IMR-90 (cell line): Measurements from ENCODE around the gene DVL2. TPM values are rescaled to one million over a fixed set of nuclear protein-coding genes. Genes with fewer than 3 reads are reported as not detected.

ENCODE experiments used
- ATAC-seq: fragments of 200-7000 bp; cut with Tn5 transposase; 2 replicates; pipeline ENCODE4 v1.9.1; 2020; ENCODE audit warnings: low read depth, mild to moderate bottlenecking, moderate library complexity
- BruUV-seq: library from RNA; stranded (reverse); fragments of 400-500 nt; replicated peaks from 2 replicates; lab custom pipeline; 2021; lab: Mats Ljungman, UMichigan
- CTCF ChIA-PET: fragments of 300-600 bp; formaldehyde crosslinking; extraction: SDS; loops from one replicate; lab custom pipeline; 2021; ENCODE audit warnings: antibody characterized with exemption; lab: Yijun Ruan, JAX
- POLR2A ChIA-PET: fragments of 300-600 bp; sonication (Branson Sonifier 250); formaldehyde crosslinking; loops from one replicate; lab custom pipeline; 2022; ENCODE audit warnings: antibody characterized with exemption; ENCODE audit not compliant: unreplicated experiment; lab: Charles Lee
- DNase-seq: peaks from one replicate; pipeline ENCODE4 v3.0.0; 2013
- H2AFZ ChIP-seq: replicated peaks from 2 replicates; pipeline ENCODE3; 2013; ENCODE audit warnings: low read length, mild to moderate bottlenecking; ENCODE audit not compliant: poor library complexity
- H2AK5ac ChIP-seq: 2 replicates; pipeline ENCODE4 v1.6.1; 2013; ENCODE audit warnings: low read depth, low read length, inconsistent platforms
- H2AK9ac ChIP-seq: replicated peaks from 2 replicates; pipeline ENCODE3; 2013; ENCODE audit warnings: mild to moderate bottlenecking, low read depth, low read length, moderate library complexity; ENCODE audit not compliant: poor library complexity
- H2BK120ac ChIP-seq: 2 replicates; pipeline ENCODE4 v1.6.1; 2013; ENCODE audit warnings: low read depth, low read length, inconsistent platforms
- H2BK15ac ChIP-seq: 3 replicates; pipeline ENCODE4 v1.6.1; 2013; ENCODE audit warnings: low read depth, low read length, inconsistent platforms
- H2BK20ac ChIP-seq: 2 replicates; pipeline ENCODE4 v1.6.1; 2013; ENCODE audit warnings: low read depth, mild to moderate bottlenecking, inconsistent platforms, low read length, moderate library complexity
- H2BK5ac ChIP-seq: 2 replicates; pipeline ENCODE4 v1.6.1; 2013; ENCODE audit warnings: mild to moderate bottlenecking, low read depth, low read length, inconsistent platforms; ENCODE audit not compliant: poor library complexity, severe bottlenecking
- H3K14ac ChIP-seq: replicated peaks from 2 replicates; pipeline ENCODE4 v1.6.1; 2013; ENCODE audit warnings: low read depth, low read length, inconsistent platforms
- H3K18ac ChIP-seq: 2 replicates; pipeline ENCODE4 v1.6.1; 2013; ENCODE audit warnings: low read depth, low read length, control low read depth
- H3K23ac ChIP-seq: 2 replicates; pipeline ENCODE4 v1.6.1; 2013; ENCODE audit warnings: low read depth, low read length, inconsistent platforms
- H3K27ac ChIP-seq: 2 replicates; pipeline ENCODE4 v1.5.1; 2013; ENCODE audit warnings: mild to moderate bottlenecking, control low read depth, low read length; ENCODE audit not compliant: insufficient read depth
- H3K27me3 ChIP-seq: 2 replicates; pipeline ENCODE4 v1.6.1; 2013; ENCODE audit warnings: low read length; ENCODE audit not compliant: control insufficient read depth, insufficient read depth
- H3K36me3 ChIP-seq: 2 replicates; pipeline ENCODE4 v1.6.1; 2013; ENCODE audit warnings: low read length, mixed read lengths; ENCODE audit not compliant: control insufficient read depth, insufficient read depth
- H3K4ac ChIP-seq: 2 replicates; pipeline ENCODE4 v1.6.1; 2013; ENCODE audit warnings: low read depth, low read length, inconsistent platforms
- H3K4me1 ChIP-seq: 2 replicates; pipeline ENCODE4 v1.6.1; 2013; ENCODE audit warnings: low read length, mixed read lengths; ENCODE audit not compliant: control insufficient read depth, insufficient read depth
- H3K4me2 ChIP-seq: 2 replicates; pipeline ENCODE4 v1.6.1; 2013; ENCODE audit warnings: low read depth, mild to moderate bottlenecking, control low read depth, low read length, moderate library complexity
- H3K4me3 ChIP-seq: 2 replicates; pipeline ENCODE4 v1.5.1; 2013; ENCODE audit warnings: low read depth, mild to moderate bottlenecking, control low read depth, low read length, moderate library complexity; ENCODE audit not compliant: insufficient read depth
- H3K56ac ChIP-seq: 2 replicates; pipeline ENCODE4 v1.6.1; 2013; ENCODE audit warnings: low read length, inconsistent platforms; ENCODE audit not compliant: insufficient read depth; ENCODE audit errors: extremely low read depth
- H3K79me1 ChIP-seq, 2 experiments: 2 replicates each; pipeline ENCODE4 v1.6.1; 2013; ENCODE audit warnings: low read length in 2 of 2, inconsistent platforms in 1 of 2, low read depth in 1 of 2
- H3K9ac ChIP-seq: 2 replicates; pipeline ENCODE4 v1.6.1; 2013; ENCODE audit warnings: low read depth, low read length, control low read depth
- H3K9me1 ChIP-seq: 2 replicates; pipeline ENCODE4 v1.6.1; 2013; ENCODE audit warnings: low read length, inconsistent platforms; ENCODE audit not compliant: insufficient read depth
- H3K9me3 ChIP-seq: 2 replicates; pipeline ENCODE4 v1.6.1; 2013; ENCODE audit warnings: low read length; ENCODE audit not compliant: control insufficient read depth, insufficient read depth
- H4K20me1 ChIP-seq: 2 replicates; pipeline ENCODE4 v1.6.1; 2013; ENCODE audit warnings: low read length, inconsistent platforms; ENCODE audit not compliant: insufficient read depth
- H4K5ac ChIP-seq: 2 replicates; pipeline ENCODE4 v1.6.1; 2013; ENCODE audit warnings: mild to moderate bottlenecking, low read depth, low read length, control low read depth
- H4K8ac ChIP-seq, 2 experiments: 2 replicates each; pipeline ENCODE4 v1.6.1; 2013; ENCODE audit warnings: low read depth in 2 of 2, low read length in 2 of 2, control low read depth in 1 of 2, inconsistent platforms in 1 of 2
- H4K91ac ChIP-seq: 2 replicates; pipeline ENCODE4 v1.6.1; 2013; ENCODE audit warnings: low read depth, low read length, inconsistent platforms; ENCODE audit not compliant: insufficient read depth
- BHLHE40 ChIP-seq: fragments of 150-350 bp; IDR thresholded peaks from 2 replicates; pipeline ENCODE4 v1.6.1; 2016; ENCODE audit warnings: mild to moderate bottlenecking, low read depth, low read length
- CEBPB ChIP-seq: IDR thresholded peaks from 2 replicates; pipeline ENCODE4 v1.6.1; 2012; ENCODE audit warnings: low read depth, low read length, improper control_type of control experiment
- FOS ChIP-seq: fragments of 150-350 bp; IDR thresholded peaks from 2 replicates; pipeline ENCODE4 v1.6.1; 2016; ENCODE audit warnings: low read depth, low read length
- MAZ ChIP-seq: IDR thresholded peaks from 2 replicates; pipeline ENCODE4 v1.6.1; 2012; ENCODE audit warnings: low read depth, mild to moderate bottlenecking, low read length, improper control_type of control experiment, moderate library complexity, borderline replicate concordance
- MXI1 ChIP-seq: IDR thresholded peaks from 2 replicates; pipeline ENCODE4 v1.6.1; 2012; ENCODE audit warnings: low read depth, mild to moderate bottlenecking, low read length, moderate library complexity, borderline replicate concordance
- POLR2A ChIP-seq: IDR thresholded peaks from 2 replicates; pipeline ENCODE4 v1.6.1; 2012; ENCODE audit warnings: mild to moderate bottlenecking, low read depth, low read length
- WGBS, 2 experiments: methylation state at CpG; one replicate each; pipeline versions ENCODE4 v1.1.5 to v1.1.7; 2013; ENCODE audit warnings: missing lambda C conversion rate in 2 of 2; ENCODE audit not compliant: insufficient read length in 1 of 2; ENCODE audit errors: extremely low coverage in 2 of 2; 5-methylcytosine and 5-hydroxymethylcytosine counted together
- dilution Hi-C: fragments of 300-500 bp; cut with HindIII; formaldehyde crosslinking; loops from one replicate; pipeline ENCODE4 v1.14.3; 2018; ENCODE audit warnings: low sequenced_read_pairs; ENCODE audit not compliant: unreplicated experiment
- in situ Hi-C: fragments of 300-500 bp; cut with MboI; formaldehyde crosslinking; loops from 3 replicates; pipeline ENCODE4 v1.14.3; 2019; ENCODE audit warnings: low sequenced_read_pairs, inconsistent platforms, mixed read lengths
- intact Hi-C: fragments of 100-400 bp; cut with micrococcal nuclease; formaldehyde crosslinking; loops from 2 replicates; pipeline ENCODE4 v1.10.0; 2022
- polyA plus RNA-seq, 3 experiments: library from polyadenylated mRNA; depleted of rRNA; stranded (reverse); fragments of >200 nt; gene quantifications; 2 replicates each; pipeline ENCODE4 v1.2.3, GENCODE V29; 2012; ENCODE audit warnings: low replicate concordance in 1 of 3
- total RNA-seq: library from RNA; depleted of rRNA; stranded (reverse); fragments of >200 nt; gene quantifications from 2 replicates; pipeline ENCODE4 v1.2.3, GENCODE V29; 2012
- TF ChIP-seq, protein P1 (sequence below): fragments of 150-350 bp; IDR thresholded peaks from 2 replicates; pipeline ENCODE4 v1.6.1; 2016; ENCODE audit warnings: low read depth, mild to moderate bottlenecking, low read length, moderate library complexity, borderline replicate concordance
- TF ChIP-seq, protein P2 (sequence below): fragments of 150-350 bp; IDR thresholded peaks from 2 replicates; pipeline ENCODE4 v1.6.1; 2017; ENCODE audit warnings: mild to moderate bottlenecking, antibody characterized with exemption, low read length, low read depth

The DVL2 gene
- total and polyA plus RNA-seq, 2 of the 4 experiments (the other 2 are of a cell fraction), result 11.8 to 21.3 TPM

DNA sequence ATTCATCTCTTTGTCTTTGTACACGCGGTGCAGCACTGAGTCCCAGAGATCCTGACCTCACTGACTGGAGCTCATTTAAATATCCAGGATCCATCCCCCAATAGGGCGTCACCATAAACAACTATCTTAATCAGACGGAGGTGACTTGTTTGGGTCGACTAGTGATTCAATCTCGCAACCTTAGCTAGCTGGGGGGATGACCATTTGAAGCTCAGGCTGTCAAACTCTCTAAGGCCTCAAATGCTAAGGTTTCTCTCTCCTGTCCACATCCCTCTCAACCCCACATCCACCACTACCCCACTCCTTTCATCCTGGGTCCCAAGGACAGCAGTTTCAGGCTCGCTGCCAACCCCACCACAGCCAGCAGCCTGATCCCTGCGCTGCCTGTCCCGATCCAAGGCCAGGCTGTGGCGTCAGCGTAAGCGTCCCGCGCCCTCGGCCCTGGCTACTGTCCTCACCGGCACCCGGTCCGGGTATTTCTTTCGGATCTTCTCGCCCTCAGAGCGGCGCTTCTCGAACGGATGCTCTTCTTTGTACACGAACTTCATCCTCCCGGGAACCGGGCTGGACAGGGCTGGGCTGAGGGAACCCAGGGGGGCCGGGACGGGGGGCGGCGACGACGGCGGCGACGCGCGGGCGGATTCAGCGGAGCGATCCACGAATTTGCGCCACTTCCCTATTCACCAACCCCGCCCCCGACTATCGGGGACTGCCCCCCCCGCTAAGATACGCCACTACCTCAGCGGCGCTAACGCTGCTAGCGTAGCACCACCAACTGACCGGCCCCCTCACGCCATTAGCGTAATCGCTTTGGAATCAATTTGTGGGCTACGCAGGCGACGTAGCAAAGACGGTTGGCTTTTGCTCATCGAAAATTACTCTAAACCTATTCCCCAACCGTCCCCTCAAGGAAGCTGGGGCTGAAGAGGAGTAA is 7.7 kb upstream of the DVL2 start, which contains the start of gene GABARAP:
Gene GABARAP (minus strand): TSS at position 667 of the 934 bp plus-strand sequence. CDS start 119 bp downstream, at position 548.
- POLR2A ChIA-PET, result interaction anchor here (0.5 to 1.4 kb wide), 3 partner anchors 9 to 64 kb away, joined by 3 to 7 read pairs (median 4); partner anchors contain the start of gene CTDNEP1

More for the DNA sequence above, 7.7 kb upstream of the DVL2 start, which contains the start of gene GABARAP:
- peak within 1 kb of the TSS; percentile 98 for H4K5ac ChIP-seq
- WGBS, 2 experiments, result 1% methylated on average over 14 of the region's 62 CpGs; no CpG with 5 or more reads in 1 of the 2 experiments
- H3K23ac ChIP-seq, result peak within 1 kb of the TSS; percentile 99
- H3K4ac ChIP-seq, result peak within 1 kb of the TSS; percentile 99
- peak within 1 kb of the TSS; percentile 98 for H3K9ac ChIP-seq
- H4K20me1 ChIP-seq, result peaks cover 13% of the 10 kb centered on the region
- H2BK20ac ChIP-seq, result peak within 1 kb of the TSS; percentile 75
- in situ Hi-C loops, result loop anchor here (25.0 kb wide), 1 partner anchor 920 kb away; the partner anchor contains the start of genes PER1 and VAMP2
- H3K27me3 ChIP-seq, result no peaks in the 10 kb centered on the region
- ATAC-seq, result peak; percentile 54
- peak within 1 kb of the TSS; percentile 96 for H2AK5ac ChIP-seq
- H3K27ac ChIP-seq, result peak within 1 kb of the TSS; percentile 95
- H2BK120ac ChIP-seq, result peak within 1 kb of the TSS; percentile 97
- CTCF ChIA-PET, result interaction anchor here (0.6 kb wide), 1 partner anchor 127 kb away, joined by 4 read pairs; the partner anchor contains the start of gene ASGR2
- peak within 1 kb of the TSS; percentile 90 for H3K4me3 ChIP-seq
- no TSS peak for BruUV-seq
- H3K18ac ChIP-seq, result peak within 1 kb of the TSS; percentile 99
- peaks cover 13 to 52% of the 10 kb centered on the region in 2 experiments for H3K79me1 ChIP-seq
- H2BK15ac ChIP-seq, result peak within 1 kb of the TSS; percentile 93; the same call in 1 of the 3 replicates
- H3K9me1 ChIP-seq, result 0 out of 2 replicates have a peak, but pooled peaks cover 2% of the 10 kb centered on the region
- peak within 1 kb of the TSS; percentile 99 for H3K56ac ChIP-seq
- intact Hi-C loops, result no loop called here
- H3K14ac ChIP-seq, result peak within 1 kb of the TSS; percentile 100
- TF ChIP-seq POLR2A (peak; percentile 82; the same call in 1 of the 2 replicates), MXI1 (no peak; the same call in 1 of the 2 replicates), FOS (peak; percentile 5; the same call in 1 of the 2 replicates), BHLHE40 (0 out of 2 replicates have a peak, but pooled peaks have one; percentile 53), CEBPB (no peak), MAZ (peak; percentile 88)
- TF ChIP-seq, protein P1, sequence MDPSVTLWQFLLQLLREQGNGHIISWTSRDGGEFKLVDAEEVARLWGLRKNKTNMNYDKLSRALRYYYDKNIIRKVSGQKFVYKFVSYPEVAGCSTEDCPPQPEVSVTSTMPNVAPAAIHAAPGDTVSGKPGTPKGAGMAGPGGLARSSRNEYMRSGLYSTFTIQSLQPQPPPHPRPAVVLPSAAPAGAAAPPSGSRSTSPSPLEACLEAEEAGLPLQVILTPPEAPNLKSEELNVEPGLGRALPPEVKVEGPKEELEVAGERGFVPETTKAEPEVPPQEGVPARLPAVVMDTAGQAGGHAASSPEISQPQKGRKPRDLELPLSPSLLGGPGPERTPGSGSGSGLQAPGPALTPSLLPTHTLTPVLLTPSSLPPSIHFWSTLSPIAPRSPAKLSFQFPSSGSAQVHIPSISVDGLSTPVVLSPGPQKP, result 0 out of 2 replicates have a peak, but pooled peaks have one; percentile 21
- TF ChIP-seq, protein P2, sequence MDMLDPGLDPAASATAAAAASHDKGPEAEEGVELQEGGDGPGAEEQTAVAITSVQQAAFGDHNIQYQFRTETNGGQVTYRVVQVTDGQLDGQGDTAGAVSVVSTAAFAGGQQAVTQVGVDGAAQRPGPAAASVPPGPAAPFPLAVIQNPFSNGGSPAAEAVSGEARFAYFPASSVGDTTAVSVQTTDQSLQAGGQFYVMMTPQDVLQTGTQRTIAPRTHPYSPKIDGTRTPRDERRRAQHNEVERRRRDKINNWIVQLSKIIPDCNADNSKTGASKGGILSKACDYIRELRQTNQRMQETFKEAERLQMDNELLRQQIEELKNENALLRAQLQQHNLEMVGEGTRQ, result peak; percentile 63
- DNase-seq, result peak; percentile 90
- H4K91ac ChIP-seq, result peak within 1 kb of the TSS; percentile 98
- peak within 1 kb of the TSS; percentile 98 for H2BK5ac ChIP-seq
- peaks cover 28% of the 10 kb centered on the region for H3K36me3 ChIP-seq
- H3K4me1 ChIP-seq, result peaks cover 8% of the 10 kb centered on the region
- H2AK9ac ChIP-seq, result peak within 1 kb of the TSS; percentile 100
- peak within 1 kb of the TSS; percentile 95 for H3K4me2 ChIP-seq
- peak within 1 kb of the TSS; percentile 90 for H2AFZ ChIP-seq
- dilution Hi-C loops, result no loop called here
- no peaks in the 10 kb centered on the region for H3K9me3 ChIP-seq
- peak within 1 kb of the TSS; percentile 80 to 100 for H4K8ac ChIP-seq
